Measurements from ENCODE around the gene GLRA2. TPM values are rescaled to one million over a fixed set of nuclear protein-coding genes. Genes with fewer than 3 reads are reported as not detected.

GLRA2 gene
- total RNA-seq, 1 donor from 2014 or later, result not detected

DNA sequence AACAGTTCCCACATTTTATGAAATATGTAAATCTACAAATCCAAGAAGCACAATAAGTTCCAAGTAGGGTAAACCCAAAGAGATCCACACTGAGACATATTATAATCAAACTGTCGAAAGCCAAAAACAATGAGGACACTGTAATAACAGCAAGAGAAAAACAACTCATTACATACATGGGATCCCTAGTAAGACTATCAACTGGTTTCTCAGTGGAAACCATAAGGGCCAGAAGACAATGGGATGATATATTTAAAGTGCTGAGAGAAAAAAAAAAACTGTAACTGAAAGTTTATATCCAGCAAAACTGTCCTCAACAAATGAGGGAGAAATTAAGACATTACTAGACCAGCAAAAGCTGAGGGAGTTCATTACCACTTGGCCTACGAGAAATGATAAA is 34.7 kb downstream of the GLRA2 start:
- H3K4me3 ChIP-seq, result no peak overlapping the region
- TF ChIP-seq, protein P1, sequence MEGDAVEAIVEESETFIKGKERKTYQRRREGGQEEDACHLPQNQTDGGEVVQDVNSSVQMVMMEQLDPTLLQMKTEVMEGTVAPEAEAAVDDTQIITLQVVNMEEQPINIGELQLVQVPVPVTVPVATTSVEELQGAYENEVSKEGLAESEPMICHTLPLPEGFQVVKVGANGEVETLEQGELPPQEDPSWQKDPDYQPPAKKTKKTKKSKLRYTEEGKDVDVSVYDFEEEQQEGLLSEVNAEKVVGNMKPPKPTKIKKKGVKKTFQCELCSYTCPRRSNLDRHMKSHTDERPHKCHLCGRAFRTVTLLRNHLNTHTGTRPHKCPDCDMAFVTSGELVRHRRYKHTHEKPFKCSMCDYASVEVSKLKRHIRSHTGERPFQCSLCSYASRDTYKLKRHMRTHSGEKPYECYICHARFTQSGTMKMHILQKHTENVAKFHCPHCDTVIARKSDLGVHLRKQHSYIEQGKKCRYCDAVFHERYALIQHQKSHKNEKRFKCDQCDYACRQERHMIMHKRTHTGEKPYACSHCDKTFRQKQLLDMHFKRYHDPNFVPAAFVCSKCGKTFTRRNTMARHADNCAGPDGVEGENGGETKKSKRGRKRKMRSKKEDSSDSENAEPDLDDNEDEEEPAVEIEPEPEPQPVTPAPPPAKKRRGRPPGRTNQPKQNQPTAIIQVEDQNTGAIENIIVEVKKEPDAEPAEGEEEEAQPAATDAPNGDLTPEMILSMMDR (IDR thresholded peaks at IDR 0.05), result no peak
- H3K9me3 ChIP-seq, result no peaks in the 10 kb centered on the region
- DNase-seq (no peak), ATAC-seq (no peak)
- no peaks in the 10 kb centered on the region for H3K36me3 ChIP-seq
- no peaks in the 10 kb centered on the region for H3K27me3 ChIP-seq
- no peaks in the 10 kb centered on the region for H3K4me1 ChIP-seq
- intact Hi-C loops (cut with DNase I), result no loop called here
- H3K27ac ChIP-seq, result no peak overlapping the region

DNA sequence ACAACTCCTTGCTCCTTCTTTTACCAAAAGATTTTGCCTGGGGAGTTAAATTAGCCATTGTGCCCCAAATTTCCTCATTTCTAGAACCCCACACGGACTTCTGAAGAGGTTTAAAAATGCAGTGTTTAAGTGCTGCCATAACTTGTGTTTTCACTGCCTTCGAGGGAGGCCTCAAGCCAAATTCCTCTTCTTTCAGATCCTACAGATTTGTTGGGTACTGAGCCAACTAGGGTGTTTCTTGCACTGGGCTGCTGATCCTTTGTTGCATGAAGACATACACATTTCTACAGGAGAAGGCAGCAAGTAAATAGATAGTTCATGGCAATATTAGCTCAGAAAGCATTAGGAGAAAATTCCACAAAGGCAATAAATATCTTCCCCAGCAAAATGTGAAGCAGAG is 43.8 kb downstream of the GLRA2 start:
- Histone ChIP-seq H3K4me1 (no peaks in the 10 kb centered on the region), H3K9me3 (no peaks in the 10 kb centered on the region), H3K27ac (no peak overlapping the region), H3K27me3 (no peaks in the 10 kb centered on the region), H3K4me3 (no peak overlapping the region), H3K36me3 (no peaks in the 10 kb centered on the region)
- ATAC-seq (no peak), DNase-seq (no peak)
- TF ChIP-seq, protein P1 (IDR thresholded peaks at IDR 0.05), result no peak
- intact Hi-C loops (cut with DNase I), result no loop called here

DNA sequence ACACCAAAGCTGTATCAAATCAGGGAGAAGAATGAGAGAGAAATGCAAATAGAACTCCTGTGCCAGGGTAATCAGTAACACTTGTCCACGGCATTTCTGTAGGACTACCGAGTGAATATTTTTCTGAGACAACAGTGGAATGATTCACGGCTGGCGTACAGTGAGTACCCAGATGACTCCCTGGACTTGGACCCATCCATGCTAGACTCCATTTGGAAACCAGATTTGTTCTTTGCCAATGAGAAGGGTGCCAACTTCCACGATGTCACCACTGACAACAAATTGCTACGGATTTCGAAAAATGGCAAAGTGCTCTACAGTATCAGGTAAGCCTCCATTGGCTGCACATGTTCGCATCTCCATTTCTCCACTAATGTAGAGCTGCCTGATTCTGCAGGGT is 51.7 kb downstream of the GLRA2 start:
- Histone ChIP-seq H3K36me3 (no peaks in the 10 kb centered on the region), H3K27me3 (no peaks in the 10 kb centered on the region), H3K9me3 (no peaks in the 10 kb centered on the region), H3K4me3 (no peak overlapping the region), H3K4me1 (no peaks in the 10 kb centered on the region), H3K27ac (no peak overlapping the region)
- no peak for ATAC-seq
- DNase-seq, result no peak
- TF ChIP-seq, protein P1 (IDR thresholded peaks at IDR 0.05), result no peak
- intact Hi-C loops (cut with DNase I), result no loop called here

DNA sequence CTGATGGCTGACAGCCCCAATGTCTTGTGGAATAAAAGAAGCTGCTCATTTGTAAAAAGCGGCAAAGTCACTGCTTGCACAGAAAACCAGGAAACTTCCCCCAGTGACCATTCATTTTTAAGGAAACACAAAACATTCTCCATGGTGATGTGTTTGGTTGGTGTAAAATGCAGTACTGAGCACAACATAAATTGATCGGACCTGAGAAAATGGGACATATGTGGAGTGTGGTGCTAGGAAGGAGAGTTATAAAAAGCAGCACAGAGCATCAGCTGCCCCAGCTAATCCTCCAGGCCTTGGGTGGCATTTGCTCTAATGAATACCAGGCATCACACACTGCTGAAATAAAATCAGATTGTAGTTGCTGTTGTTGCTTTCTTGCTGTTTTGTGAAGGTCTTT is 55.2 kb downstream of the GLRA2 start:
- H3K4me3 ChIP-seq, result no peak overlapping the region
- no peak for ATAC-seq
- no peak overlapping the region for H3K27ac ChIP-seq
- H3K36me3 ChIP-seq, result no peaks in the 10 kb centered on the region
- DNase-seq, result no peak
- H3K9me3 ChIP-seq, result no peaks in the 10 kb centered on the region
- intact Hi-C loops (cut with DNase I), result no loop called here
- H3K27me3 ChIP-seq, result no peaks in the 10 kb centered on the region
- no peaks in the 10 kb centered on the region for H3K4me1 ChIP-seq
- TF ChIP-seq, protein P1 (IDR thresholded peaks at IDR 0.05), result no peak

DNA sequence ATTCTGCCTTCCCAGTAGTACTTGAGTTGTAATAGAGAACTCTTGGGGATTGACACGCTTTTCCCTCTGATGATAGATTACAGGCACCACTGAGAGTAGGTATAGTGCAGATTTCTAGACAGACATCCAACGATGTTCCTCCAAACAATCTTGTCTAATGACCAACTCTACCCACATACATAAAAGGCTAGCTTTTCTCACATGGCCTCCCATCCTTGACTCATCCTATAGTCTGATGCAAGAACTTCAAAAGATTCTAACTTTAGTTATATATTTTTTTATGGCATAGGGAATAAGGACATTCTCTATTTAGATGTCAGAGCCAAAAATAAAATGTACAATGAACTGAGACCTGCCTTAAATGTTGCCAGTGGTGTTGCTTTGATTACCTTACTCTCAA is 60.9 kb downstream of the GLRA2 start:
- no peak for DNase-seq
- Histone ChIP-seq H3K27ac (no peak overlapping the region), H3K4me1 (no peaks in the 10 kb centered on the region), H3K36me3 (no peaks in the 10 kb centered on the region), H3K27me3 (no peaks in the 10 kb centered on the region), H3K9me3 (no peaks in the 10 kb centered on the region), H3K4me3 (no peak overlapping the region)
- ATAC-seq, result no peak
- intact Hi-C loops (cut with DNase I), result no loop called here
- TF ChIP-seq, protein P1 (IDR thresholded peaks at IDR 0.05), result no peak

DNA sequence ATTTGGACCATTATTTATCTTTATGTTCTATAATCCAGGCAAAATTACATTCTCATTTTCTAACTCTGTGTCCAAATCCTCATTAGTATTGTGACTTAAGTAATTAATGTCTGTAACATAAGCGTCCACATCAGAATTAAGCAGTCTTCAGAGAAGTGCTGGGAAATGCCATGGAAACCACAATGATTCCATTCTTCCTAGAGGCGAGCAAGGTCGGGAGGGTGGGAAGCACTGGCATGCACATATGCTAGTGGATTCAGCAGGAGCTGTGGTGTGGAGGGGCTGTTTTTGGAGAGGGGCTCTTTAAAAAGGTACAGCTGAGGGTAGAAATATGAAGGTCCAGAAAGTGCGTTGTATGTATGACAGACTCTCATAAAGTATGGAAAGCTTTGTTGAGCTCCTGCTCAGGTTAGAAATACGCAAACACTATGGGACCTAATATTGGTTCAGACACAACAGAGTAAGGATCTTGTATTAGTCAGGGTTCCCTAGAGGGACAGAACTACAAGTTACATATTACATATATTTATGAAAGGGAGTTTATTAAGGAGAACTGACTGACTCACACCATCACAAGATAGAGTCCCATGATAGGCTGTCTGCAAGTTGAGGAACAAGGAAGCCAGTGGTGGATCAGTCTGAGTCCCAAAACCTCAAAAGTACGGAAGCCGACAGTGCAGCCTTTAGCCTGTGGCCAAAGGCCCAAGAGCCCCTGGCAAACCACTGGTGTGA is 61.5 kb downstream of the GLRA2 start:
- DNase-seq (no peak), ATAC-seq (no peak)
- Histone ChIP-seq H3K4me1 (no peaks in the 10 kb centered on the region), H3K9me3 (no peaks in the 10 kb centered on the region), H3K27ac (no peak overlapping the region), H3K27me3 (no peaks in the 10 kb centered on the region), H3K4me3 (no peak overlapping the region), H3K36me3 (no peaks in the 10 kb centered on the region)
- intact Hi-C loops (cut with DNase I), result no loop called here
- TF ChIP-seq, protein P1 (IDR thresholded peaks at IDR 0.05), result no peak
